ENCODE results near the gene GSTM5.
"Not testable (repeated sequence)": the region's sequence is repeated elsewhere in the genome, so short reads cannot be mapped to it uniquely, and the experiment has no call there.

GSTM5 gene

GRCh38 chr1:109765483-109765815, 53.4 kb downstream of the GSTM5 start (continued):
- TF ChIP-seq ARNTL (CRISPR knock-in tag; IDR thresholded peaks at IDR 0.05; ENCODE audit: borderline replicate concordance, low read depth) (no peak), SNAI2 (CRISPR knock-in tag; IDR thresholded peaks at IDR 0.05) (no peak)
- TF ChIP-seq, protein P1, sequence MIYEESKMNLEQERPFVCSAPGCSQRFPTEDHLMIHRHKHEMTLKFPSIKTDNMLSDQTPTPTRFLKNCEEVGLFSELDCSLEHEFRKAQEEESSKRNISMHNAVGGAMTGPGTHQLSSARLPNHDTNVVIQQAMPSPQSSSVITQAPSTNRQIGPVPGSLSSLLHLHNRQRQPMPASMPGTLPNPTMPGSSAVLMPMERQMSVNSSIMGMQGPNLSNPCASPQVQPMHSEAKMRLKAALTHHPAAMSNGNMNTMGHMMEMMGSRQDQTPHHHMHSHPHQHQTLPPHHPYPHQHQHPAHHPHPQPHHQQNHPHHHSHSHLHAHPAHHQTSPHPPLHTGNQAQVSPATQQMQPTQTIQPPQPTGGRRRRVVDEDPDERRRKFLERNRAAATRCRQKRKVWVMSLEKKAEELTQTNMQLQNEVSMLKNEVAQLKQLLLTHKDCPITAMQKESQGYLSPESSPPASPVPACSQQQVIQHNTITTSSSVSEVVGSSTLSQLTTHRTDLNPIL (CRISPR knock-in tag; IDR thresholded peaks at IDR 0.05; ENCODE audit: low read depth), result no peak

- ATAC-seq, result no peak
- TF ChIP-seq OSR1 (CRISPR knock-in tag; IDR thresholded peaks at IDR 0.05) (no peak), PPARA (CRISPR knock-in tag; IDR thresholded peaks at IDR 0.05; ENCODE audit: borderline replicate concordance) (no peak), ESRRG (CRISPR knock-in tag; IDR thresholded peaks at IDR 0.05) (no peak)
These were observed 54.0 kb downstream of the GSTM5 start for GRCh38 chr1:109765896-109766615.

GRCh38 chr1:109766991-109767636, 55.1 kb downstream of the GSTM5 start:
- not testable (repeated sequence) for ATAC-seq
